K562 (cell line): ENCODE results near the gene STIM1. TPM values are rescaled to one million over a fixed set of nuclear protein-coding genes. Genes with fewer than 3 reads are reported as not detected.

Source experiments
- ATF3 ChIP-seq, 2 experiments: fragments of 450-650 bp in 1 of 2; sonication (generic) in 1 of 2; formaldehyde crosslinking in 1 of 2; IDR thresholded peaks in 1 of 2; conservative IDR thresholded peaks in 1 of 2; 2 replicates each; pipeline versions ENCODE4 v1.6.1 to v1.8.1; 2016 to 2023; ENCODE audit warnings: mild to moderate bottlenecking in 2 of 2, moderate library complexity in 2 of 2, inconsistent platforms in 1 of 2, missing genetic modification reagents in 1 of 2
- BRCA1 ChIP-seq, 2 experiments: fragments of 450-650 bp in 1 of 2; sonication (generic) in 1 of 2; formaldehyde crosslinking in 1 of 2; IDR thresholded peaks; 2 replicates each; pipeline versions ENCODE4 v1.5.0 to v1.6.1; 2017 to 2020; ENCODE audit warnings: mild to moderate bottlenecking in 1 of 2, missing genetic modification reagents in 1 of 2
- CBX2 ChIP-seq: fragments of 200-600 bp; sonication (generic); IDR thresholded peaks from one replicate; pipeline ENCODE4 v1.6.1; 2012; ENCODE audit warnings: mild to moderate bottlenecking, low read length, inconsistent platforms; ENCODE audit not compliant: insufficient read depth, poor library complexity, severe bottlenecking
- CEBPG ChIP-seq, 3 experiments: fragments of 200-800 bp in 1 of 3; sonication (Bioruptor generic) in 1 of 3; sonication (generic) in 1 of 3; formaldehyde crosslinking in 1 of 3; IDR thresholded peaks in 2 of 3; conservative IDR thresholded peaks in 1 of 3; 2 replicates each; pipeline versions ENCODE4 v1.6.1 to v1.8.0; 2016 to 2022; ENCODE audit warnings: missing compliant biosample characterization in 2 of 3, missing genetic modification characterization in 2 of 3, mild to moderate bottlenecking in 1 of 3, missing genetic modification reagents in 1 of 3
- DIDO1 ChIP-seq: fragments of 450-650 bp; IDR thresholded peaks from 2 replicates; pipeline ENCODE4 v1.6.1; 2016; ENCODE audit warnings: low read depth, missing biosample characterization, missing genetic modification characterization
- ELK1 ChIP-seq: sonication (generic); formaldehyde crosslinking; IDR thresholded peaks from 2 replicates; pipeline ENCODE4 v1.8.1; 2022; ENCODE audit warnings: missing genetic modification reagents
- GTF2E2 ChIP-seq: fragments of 200-800 bp; sonication (Bioruptor generic); IDR thresholded peaks from 2 replicates; pipeline ENCODE4 v1.6.1; 2016; ENCODE audit warnings: missing genetic modification characterization, missing compliant biosample characterization
- HCFC1 ChIP-seq: IDR thresholded peaks from 2 replicates; pipeline ENCODE4 v1.6.1; 2012; ENCODE audit warnings: low read depth, low read length, improper control_type of control experiment
- ILK ChIP-seq: fragments of 450-650 bp; IDR thresholded peaks from 2 replicates; pipeline ENCODE4 v1.6.1; 2016; ENCODE audit warnings: missing genetic modification characterization, low read depth, mild to moderate bottlenecking, missing compliant biosample characterization, moderate library complexity, borderline replicate concordance
- MCM5 ChIP-seq: fragments of 450-650 bp; IDR thresholded peaks from 2 replicates; pipeline ENCODE4 v1.6.1; 2016; ENCODE audit warnings: low read depth
- MEIS2 ChIP-seq: fragments of 450-650 bp; IDR thresholded peaks from 2 replicates; pipeline ENCODE4 v1.6.1; 2014; ENCODE audit warnings: mild to moderate bottlenecking; ENCODE audit not compliant: partially characterized antibody
- MTA3 ChIP-seq: fragments of 450-650 bp; formaldehyde crosslinking; IDR thresholded peaks from 2 replicates; pipeline ENCODE4 v1.6.1; 2017; ENCODE audit warnings: mild to moderate bottlenecking, borderline replicate concordance
- NR1H2 ChIP-seq: sonication (generic); formaldehyde crosslinking; IDR thresholded peaks from 2 replicates; pipeline ENCODE4 v1.4.0; 2020; ENCODE audit warnings: mild to moderate bottlenecking, missing genetic modification reagents
- NRF1 ChIP-seq, 2 experiments: fragments of 450-650 bp; IDR thresholded peaks in 1 of 2; conservative IDR thresholded peaks in 1 of 2; 2 replicates each; pipeline ENCODE4 v1.6.1; 2014; ENCODE audit warnings: mild to moderate bottlenecking in 2 of 2
- PCBP2 ChIP-seq: fragments of 200-400 bp; formaldehyde crosslinking; IDR thresholded peaks from 2 replicates; pipeline ENCODE4 v1.6.1; 2018; ENCODE audit warnings: low read length, low read depth, mild to moderate bottlenecking, moderate library complexity; ENCODE audit not compliant: poor library complexity, severe bottlenecking
- THRA ChIP-seq: fragments of 450-650 bp; IDR thresholded peaks from 2 replicates; pipeline ENCODE4 v1.6.1; 2017; ENCODE audit warnings: mild to moderate bottlenecking, moderate library complexity
- ZFP1 ChIP-seq: fragments of 450-650 bp; formaldehyde crosslinking; IDR thresholded peaks from 2 replicates; pipeline ENCODE4 v1.4.0; 2020; ENCODE audit warnings: mild to moderate bottlenecking, mixed read lengths
- ZNF197 ChIP-seq: fragments of 200-800 bp; sonication (Bioruptor generic); IDR thresholded peaks from 2 replicates; pipeline ENCODE4 v1.6.1; 2016; ENCODE audit warnings: low read depth, missing genetic modification characterization, missing compliant biosample characterization
- ZNF609 ChIP-seq: sonication (generic); formaldehyde crosslinking; IDR thresholded peaks from 2 replicates; pipeline ENCODE4 v1.8.1; 2023; ENCODE audit warnings: missing genetic modification reagents, mild to moderate bottlenecking, borderline replicate concordance
- ZNF668 ChIP-seq: fragments of 250-450 bp; sonication (Bioruptor Pico); IDR thresholded peaks from 2 replicates; pipeline ENCODE4 v1.8.0; 2022; ENCODE audit warnings: mild to moderate bottlenecking, inconsistent platforms
- polyA plus RNA-seq, 8 experiments: library from polyadenylated mRNA; depleted of rRNA in 4 of 8; stranded (reverse) in 5 of 8; unstranded in 3 of 8; fragments of >200 nt; fragmentation: Nextera tagmentation in 2 of 8; fragmentation: Illumina TruSeq in 1 of 8; extraction: Ambion mirVana in 2 of 8; extraction: Trizol in 1 of 8; gene quantifications; 2 replicates each; pipeline versions ENCODE4 v1.2.1 to v1.2.3, GENCODE V29; 2011 to 2014; ENCODE audit warnings: inconsistent platforms in 1 of 8, missing spikeins in 1 of 8
- total RNA-seq, 7 experiments: library from RNA; depleted of rRNA in 6 of 7; stranded (reverse); fragments of >200 nt in 6 of 7; fragmentation: Illumina TruSeq in 2 of 7; extraction: Trizol in 2 of 7; gene quantifications; 2 replicates each; pipeline versions ENCODE4 v1.2.1 to v1.2.3, GENCODE V29; 2011 to 2021; ENCODE audit warnings: low replicate concordance in 1 of 7

The STIM1 gene
- total and polyA plus RNA-seq, 9 of the 15 experiments (the other 6 are each of a cell fraction or from before 2014, with no cell fraction given) = 7.7 to 50.5 (median 22.5) TPM

- TF ChIP-seq ZNF609 (no peak), ZFP1 (CRISPR knock-in tag) (no peak), PCBP2 (no peak), MCM5 (no peak), BRCA1 (IDR thresholded peaks at IDR 0.05) (no peak), BRCA1 (CRISPR knock-in tag; IDR thresholded peaks at IDR 0.05) (no peak), NRF1 (conservative IDR thresholded peaks at IDR 0.05 in 1 of 2, IDR thresholded peaks at IDR 0.05 in 1 of 2) (no peak), ELK1 (CRISPR knock-in tag) (no peak), ZNF197 (CRISPR knock-in tag) (no peak), THRA (no peak), ATF3 (IDR thresholded peaks at IDR 0.05) (peak; percentile 87), ATF3 (CRISPR knock-in tag; conservative IDR thresholded peaks at IDR 0.05) (no peak), NR1H2 (no peak), CEBPG (CRISPR knock-in tag; IDR thresholded peaks at IDR 0.05) (peak; percentile 65), CEBPG (tag; conservative IDR thresholded peaks at IDR 0.05 in 1 of 2, IDR thresholded peaks at IDR 0.05 in 1 of 2) (peak; percentile 79 to 82), HCFC1 (no peak), MTA3 (no peak), ZNF668 (no peak), ILK (tag) (no peak), GTF2E2 (tag) (no peak), CBX2 (no peak), DIDO1 (tag) (no peak), MEIS2 (no peak)
These were observed 193.5 kb downstream of the STIM1 start (continued) for GRCh38 chr11:4049006-4049405.
